ENCODE results near the gene PRR14.
"Not testable (repeated sequence)": the region's sequence is repeated elsewhere in the genome, so short reads cannot be mapped to it uniquely, and the experiment has no call there.

Gene PRR14

GRCh38 chr16:30692396-30693064 lies 41.8 kb downstream of the PRR14 start:
- DNase-seq (ENCODE audit: low read depth) = no peak

GRCh38 chr16:30694926-30695693 lies 44.4 kb downstream of the PRR14 start:
- DNase-seq (ENCODE audit: low read depth) = no peak

GRCh38 chr16:30696646-30697045 lies 45.9 kb downstream of the PRR14 start:
- not testable (repeated sequence) for DNase-seq (ENCODE audit: low read depth)

GRCh38 chr16:30697264-30698138 lies 46.7 kb downstream of the PRR14 start:
- DNase-seq (ENCODE audit: low read depth) = no peak

- peak; percentile 90 for DNase-seq (ENCODE audit: low read depth)
Observed at GRCh38 chr16:30698139-30698815, 47.5 kb downstream of the PRR14 start.

- DNase-seq (ENCODE audit: low read depth) = peak; percentile 77
Observed at GRCh38 chr16:30698816-30699614, 48.3 kb downstream of the PRR14 start, which contains the start of gene SRCAP. Gene SRCAP (plus strand): TSS chr16:30699171. CDS start chr16:30700825, 1,654 bp downstream.

- DNase-seq (ENCODE audit: low read depth) = no peak
Observed at GRCh38 chr16:30699615-30700099, 48.9 kb downstream of the PRR14 start.

GRCh38 chr16:30700491-30700890 lies 49.7 kb downstream of the PRR14 start:
- no peak for DNase-seq (ENCODE audit: low read depth)

- DNase-seq (ENCODE audit: low read depth) = no peak
Observed at GRCh38 chr16:30700971-30701370, 50.2 kb downstream of the PRR14 start.

GRCh38 chr16:30703071-30703470 lies 52.3 kb downstream of the PRR14 start:
- not testable (repeated sequence) for DNase-seq (ENCODE audit: low read depth)

- no peak for DNase-seq (ENCODE audit: low read depth)
Observed at GRCh38 chr16:30703971-30704370, 53.2 kb downstream of the PRR14 start.

Measured in CMK (cell line).